VCaP (cell line): ENCODE measurements around the gene ADARB2.

ENCODE experiments used
- H3K27ac ChIP-seq: fragments of 450-650 bp; 2 replicates; pipeline ENCODE4 v1.5.1; 2017
- CTCF ChIP-seq: fragments of 450-650 bp; conservative IDR thresholded peaks from 2 replicates; pipeline ENCODE4 v1.5.1; 2017; ENCODE audit warnings: mild to moderate bottlenecking, moderate library complexity

The ADARB2 gene

GRCh38 chr10:1315178-1315577 lies 422.1 kb downstream of the ADARB2 start:
- TF ChIP-seq CTCF, result no peak
- no peak overlapping the region for H3K27ac ChIP-seq

GRCh38 chr10:1311726-1312125 lies 425.6 kb downstream of the ADARB2 start:
- no peak overlapping the region for H3K27ac ChIP-seq
- no peak for TF ChIP-seq CTCF

- no peak overlapping the region for H3K27ac ChIP-seq
- TF ChIP-seq CTCF, result no peak
These were observed 427.0 kb downstream of the ADARB2 start for GRCh38 chr10:1310271-1310789.

- no peak overlapping the region for H3K27ac ChIP-seq
- TF ChIP-seq CTCF, result no peak
These were observed 427.6 kb downstream of the ADARB2 start for GRCh38 chr10:1309617-1310270.

GRCh38 chr10:1308962-1309616 lies 428.2 kb downstream of the ADARB2 start:
- H3K27ac ChIP-seq, result no peak overlapping the region
- no peak for TF ChIP-seq CTCF

- TF ChIP-seq CTCF, result peak; percentile 49
- H3K27ac ChIP-seq, result no peak overlapping the region
These were observed 429.0 kb downstream of the ADARB2 start for GRCh38 chr10:1308173-1308961.

GRCh38 chr10:1301143-1301542 lies 436.2 kb downstream of the ADARB2 start:
- peak; percentile 78 for TF ChIP-seq CTCF
- H3K27ac ChIP-seq, result peak overlapping the region; percentile 21; the same call in 1 of the 2 replicates
